Heart left ventricle (tissue), 16 donors: Measurements from ENCODE around the gene CFAP157. TPM values are rescaled to one million over a fixed set of nuclear protein-coding genes. Genes with fewer than 3 reads are reported as not detected.

Experiments used
- ATAC-seq, 4 donors: fragments of 200-7000 bp; cut with Tn5 transposase; one replicate each; pipeline ENCODE4 v1.9.1; 2020 to 2022; ENCODE audit warnings: moderate library complexity in 4 of 4, mild to moderate bottlenecking in 3 of 4, moderate number of reproducible peaks in 1 of 4
- DNase-seq, 5 donors: peaks; one replicate each; pipeline ENCODE4 v3.0.0-alpha.2; 2020
- H3K27ac ChIP-seq, 12 donors: fragments of 200-600 bp; sonication (generic) in 4 of 12; one replicate each; pipeline versions ENCODE4 v1.5.0 to v1.8.0; 2016 to 2022; ENCODE audit warnings: mild to moderate bottlenecking in 2 of 12
- H3K27me3 ChIP-seq, 9 donors: fragments of 200-600 bp; sonication (generic) in 2 of 9; one replicate each; pipeline versions ENCODE4 v1.5.1 to v1.8.0; 2016 to 2022; ENCODE audit warnings: mild to moderate bottlenecking in 3 of 9
- H3K36me3 ChIP-seq, 9 donors: fragments of 200-600 bp; sonication (generic) in 2 of 9; one replicate each; pipeline versions ENCODE4 v1.5.0 to v1.8.0; 2018 to 2022; ENCODE audit warnings: mild to moderate bottlenecking in 2 of 9
- H3K4me1 ChIP-seq, 12 donors: fragments of 200-600 bp; sonication (generic) in 4 of 12; one replicate each; pipeline versions ENCODE4 v1.5.0 to v1.8.0; 2016 to 2022; ENCODE audit warnings: mild to moderate bottlenecking in 3 of 12
- H3K4me3 ChIP-seq, 12 donors: fragments of 200-600 bp; sonication (generic) in 4 of 12; one replicate each; pipeline versions ENCODE4 v1.5.0 to v1.8.0; 2017 to 2022; ENCODE audit warnings: mild to moderate bottlenecking in 9 of 12, moderate library complexity in 4 of 12
- H3K9me3 ChIP-seq, 12 donors: fragments of 200-600 bp; sonication (generic) in 4 of 12; one replicate each; pipeline versions ENCODE4 v1.5.0 to v1.8.0; 2016 to 2022; ENCODE audit warnings: mild to moderate bottlenecking in 1 of 12
- CTCF ChIP-seq, 12 donors: fragments of 200-600 bp; sonication (generic) in 4 of 12; IDR thresholded peaks; one replicate each; pipeline versions ENCODE4 v1.5.0 to v1.8.0; 2018 to 2022; ENCODE audit warnings: antibody characterized with exemption in 12 of 12, mild to moderate bottlenecking in 5 of 12
- POLR2A ChIP-seq, 2 donors: fragments of 450-650 bp; IDR thresholded peaks; one replicate each; pipeline ENCODE4 v1.6.1; 2017; ENCODE audit warnings: antibody characterized with exemption in 2 of 2, mild to moderate bottlenecking in 2 of 2, moderate library complexity in 2 of 2
- WGBS, 4 donors: extraction: QIAGEN DNeasy Blood & Tissue Kit in 2 of 4; methylation state at CpG; one replicate each; pipeline versions ENCODE4 v1.1.5 to v1.1.7; 2013 to 2018; 5-methylcytosine and 5-hydroxymethylcytosine counted together
- intact Hi-C, 10 donors: fragments of 100-400 bp; cut with DNase I; formaldehyde crosslinking; loops; one replicate each; pipeline versions ENCODE4 v1.11.1 to v1.14.2; 2022
- polyA plus RNA-seq, 2 donors: library from polyadenylated mRNA; stranded (reverse); fragments of 200-250 nt; gene quantifications; one replicate each; pipeline ENCODE4 v1.2.3, GENCODE V29; 2013
- total RNA-seq, 9 donors: library from RNA; depleted of rRNA in 2 of 9; stranded (reverse); fragments of >200 nt in 2 of 9; fragmentation: NEBNext Ultra II Directional in 3 of 9; extraction: Animal tissue kit (Norgen Biotek cat#: 25700) in 3 of 9; gene quantifications; one replicate each; pipeline versions ENCODE4 v1.1.0 to v1.2.4, GENCODE V29; 2016 to 2023
- donor health status: ischemic (EF 13 %, LVEDD 7.1; RV severe dilation, severe dysfunction).
- donor health status: healthy with polysubstance abuse.
- donor health status: DM: no; HTN: yes; CAD: no.
- donor health status: DM: no; HTN: no; CAD: no.
- donor health status: ischemic (EF 25% LVEDD 6.9; RV normal size, moderate dysfunction).
- donor health status: ischemic (EF 25% LVEDD 5.7; RV mildly dilated, moderate dysfunction).
- donor health status: healthy.
- donor health status: DM: yes; HTN: yes; CAD: no.
- donor health status: ischemic (EF 35%, LVEDD 5.7; RV mildly dilated, moderate dysfunction).
- donor health status: nonischemic (EF 11% LVEDD 7.7; RV severe dilation, severe dysfunction).
- donor health status: DM: yes; HTN: yes; CAD: no.
- donor health status: PGD.
- donor health status: ischemic (EF 29% LVEDD 5.4; RV normal size, mild dysfunction).
- donor health status: nonischemic (EF 23%, LVEDD 6.1; RV moderate dilation, normal function).

Gene CFAP157
- total and polyA plus RNA-seq, 11 donors: 0.08 to 0.87 (median 0.11) TPM; not detected in 7

- H3K4me1 ChIP-seq: peaks cover 0 to 15% (median 0%) of the 10 kb centered on the region in 12 donors
- H3K4me3 ChIP-seq: no peak overlapping the region
- ATAC-seq: no peak
- no peak for DNase-seq
- H3K27me3 ChIP-seq: no peaks in the 10 kb centered on the region
- 90 to 94% (median 92%) methylated on average over 17 to 18 of the region's 18 CpGs for WGBS, 4 donors
- intact Hi-C loops: loop anchor here in 2 of 10 donors (5.0 to 10.0 kb wide), 2 partner anchors 53 to 64 kb away; partner anchors contain the start of gene STXBP1 (in 1 of the 2)
- no peaks in the 10 kb centered on the region for H3K9me3 ChIP-seq
- TF ChIP-seq CTCF (IDR thresholded peaks at IDR 0.05): no peak
- TF ChIP-seq POLR2A (IDR thresholded peaks at IDR 0.05): no peak
- H3K27ac ChIP-seq: no peak overlapping the region
- H3K36me3 ChIP-seq: peaks cover 0 to 98% (median 92%) of the 10 kb centered on the region in 9 donors
These were observed 38.9 kb upstream of the CFAP157 start for GRCh38 chr9:127667906-127668305.

GRCh38 chr9:127673234-127673633 lies 33.6 kb upstream of the CFAP157 start:
- intact Hi-C loops: no loop called here
- no peak overlapping the region for H3K27ac ChIP-seq
- 86 to 96% (median 91%) methylated on average over 7 of the region's 7 CpGs for WGBS, 4 donors
- H3K9me3 ChIP-seq: no peaks in the 10 kb centered on the region
- DNase-seq (no peak), ATAC-seq (no peak)
- H3K27me3 ChIP-seq: no peaks in the 10 kb centered on the region
- TF ChIP-seq CTCF (IDR thresholded peaks at IDR 0.05): no peak
- H3K4me1 ChIP-seq: no peaks in the 10 kb centered on the region
- no peak overlapping the region for H3K4me3 ChIP-seq
- peaks cover 0 to 98% (median 89%) of the 10 kb centered on the region in 9 donors for H3K36me3 ChIP-seq

DNA sequence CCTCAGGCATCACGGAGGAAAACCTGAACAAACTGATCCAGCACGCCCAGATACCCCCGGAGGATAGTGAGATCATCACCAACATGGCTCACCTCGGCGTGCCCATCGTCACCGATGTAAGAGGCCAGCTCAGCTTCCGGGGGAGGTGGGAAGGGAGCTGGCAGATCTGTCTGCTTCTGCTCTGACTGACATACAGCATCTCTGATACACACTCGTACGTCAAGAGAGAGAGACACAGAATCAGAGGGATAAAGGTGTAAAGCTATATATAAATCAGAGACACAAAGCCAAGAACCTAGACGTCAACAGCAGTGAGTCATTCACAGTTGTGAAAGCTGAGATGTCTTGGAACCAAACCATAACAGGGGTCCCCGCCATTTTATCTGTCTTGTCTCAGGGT lies 30.1 kb upstream of the CFAP157 start:
- 84 to 89% (median 88%) methylated on average over 12 of the region's 12 CpGs for WGBS, 4 donors

GRCh38 chr9:127679506-127679905 lies 27.3 kb upstream of the CFAP157 start:
- Histone ChIP-seq H3K27ac (no peak overlapping the region), H3K4me3 (no peak overlapping the region), H3K36me3 (peaks cover 0 to 99% (median 93%) of the 10 kb centered on the region in 9 donors), H3K27me3 (no peaks in the 10 kb centered on the region), H3K4me1 (no peaks in the 10 kb centered on the region), H3K9me3 (no peaks in the 10 kb centered on the region)
- ATAC-seq (no peak), DNase-seq (no peak)
- no peak for TF ChIP-seq POLR2A (IDR thresholded peaks at IDR 0.05)
- TF ChIP-seq CTCF (IDR thresholded peaks at IDR 0.05): no peak
- intact Hi-C loops: no loop called here
- WGBS, 4 donors: 89 to 94% (median 92%) methylated on average over 2 of the region's 2 CpGs

More for the DNA sequence above, 30.1 kb upstream of the CFAP157 start:
- peak in 2 of 4 donors; percentile 85 to 86 for ATAC-seq
- DNase-seq: no peak
- Histone ChIP-seq H3K4me1 (no peaks in the 10 kb centered on the region), H3K9me3 (no peaks in the 10 kb centered on the region), H3K4me3 (no peak overlapping the region), H3K27me3 (no peaks in the 10 kb centered on the region), H3K36me3 (peaks cover 0 to 99% (median 91%) of the 10 kb centered on the region in 9 donors), H3K27ac (no peak overlapping the region)
- TF ChIP-seq CTCF (IDR thresholded peaks at IDR 0.05) (no peak), POLR2A (IDR thresholded peaks at IDR 0.05) (no peak)
- intact Hi-C loops: no loop called here
